GM23338 (cell line): ENCODE results near the gene NPAS3. TPM values are rescaled to one million over a fixed set of nuclear protein-coding genes. Genes with fewer than 3 reads are reported as not detected.

Source experiments
- ATAC-seq: fragments of 200-7000 bp; cut with Tn5 transposase; 3 replicates; pipeline ENCODE4 v1.9.1; 2020
- DNase-seq: peaks from one replicate; pipeline ENCODE4 v3.0.0-alpha.2; 2015; ENCODE audit warnings: low spot score
- H2AFZ ChIP-seq: fragments of 200-600 bp; sonication (generic); 2 replicates; pipeline ENCODE4 v1.8.0; 2016; ENCODE audit warnings: antibody characterized with exemption, mild to moderate bottlenecking, moderate library complexity
- H3F3A ChIP-seq: fragments of 200-600 bp; sonication (generic); replicated peaks from 2 replicates; pipeline ENCODE4 v1.8.0; 2017; ENCODE audit warnings: antibody characterized with exemption, mixed run types, low read depth
- H3K27ac ChIP-seq: fragments of 200-600 bp; sonication (generic); 2 replicates; pipeline ENCODE4 v1.6.1; 2016; ENCODE audit warnings: low read depth
- H3K27me3 ChIP-seq: fragments of 200-600 bp; sonication (generic); 2 replicates; pipeline ENCODE4 v1.8.0; 2016; ENCODE audit warnings: mild to moderate bottlenecking, mixed run types, moderate library complexity; ENCODE audit not compliant: insufficient read depth
- H3K36me3 ChIP-seq: fragments of 200-600 bp; sonication (generic); 2 replicates; pipeline ENCODE4 v1.8.0; 2016; ENCODE audit warnings: mild to moderate bottlenecking; ENCODE audit not compliant: insufficient read depth
- H3K4me1 ChIP-seq: fragments of 200-600 bp; sonication (generic); 2 replicates; pipeline ENCODE4 v1.8.0; 2016; ENCODE audit warnings: mild to moderate bottlenecking, moderate library complexity; ENCODE audit not compliant: insufficient read depth
- H3K4me2 ChIP-seq: fragments of 200-600 bp; sonication (generic); 2 replicates; pipeline ENCODE4 v1.7.1; 2017; ENCODE audit warnings: mixed run types
- H3K4me3 ChIP-seq: fragments of 200-600 bp; sonication (generic); 2 replicates; pipeline ENCODE4 v1.6.1; 2016; ENCODE audit warnings: mixed run types
- H3K79me2 ChIP-seq: fragments of 200-600 bp; sonication (generic); replicated peaks from 2 replicates; pipeline ENCODE4 v1.8.0; 2017; ENCODE audit warnings: mild to moderate bottlenecking; ENCODE audit not compliant: insufficient read depth
- H3K9me2 ChIP-seq: fragments of 200-600 bp; sonication (generic); 2 replicates; pipeline ENCODE4 v1.8.0; 2017; ENCODE audit not compliant: insufficient read depth
- H4K20me1 ChIP-seq: fragments of 200-600 bp; sonication (generic); replicated peaks from 2 replicates; pipeline ENCODE4 v1.8.0; 2017; ENCODE audit warnings: mild to moderate bottlenecking; ENCODE audit not compliant: insufficient read depth
- H3K27ac Mint-ChIP-seq: 2 replicates; pipeline ENCODE4 v1.8.0; 2020; ENCODE audit warnings: inconsistent platforms, mild to moderate bottlenecking, moderate library complexity, mixed read lengths
- H3K27me3 Mint-ChIP-seq: 3 replicates; pipeline ENCODE4 v1.8.0; 2022; ENCODE audit warnings: low read depth, mild to moderate bottlenecking, moderate library complexity, mixed read lengths, inconsistent platforms; ENCODE audit not compliant: insufficient read depth, poor library complexity
- H3K36me3 Mint-ChIP-seq: 3 replicates; pipeline ENCODE4 v1.8.0; 2021; ENCODE audit warnings: low read depth, mild to moderate bottlenecking, inconsistent platforms, moderate library complexity, mixed read lengths
- H3K4me1 Mint-ChIP-seq: 3 replicates; pipeline ENCODE4 v1.8.0; 2020; ENCODE audit warnings: mild to moderate bottlenecking, inconsistent platforms, mixed read lengths
- H3K4me3 Mint-ChIP-seq: 3 replicates; pipeline ENCODE4 v1.8.0; 2021; ENCODE audit warnings: moderate library complexity, mild to moderate bottlenecking, inconsistent platforms, mixed read lengths
- H3K9me3 Mint-ChIP-seq: 3 replicates; pipeline ENCODE4 v1.8.0; 2020; ENCODE audit warnings: moderate library complexity, mild to moderate bottlenecking, inconsistent platforms, mixed read lengths
- CREB1 ChIP-seq: fragments of 250-450 bp; sonication (Bioruptor Pico); IDR thresholded peaks from 2 replicates; pipeline ENCODE4 v1.5.0; 2020; ENCODE audit warnings: low read depth, mild to moderate bottlenecking, moderate library complexity
- CTCF ChIP-seq, 2 experiments: fragments of 200-600 bp in 1 of 2; sonication (generic) in 1 of 2; conservative IDR thresholded peaks; 2 replicates each; pipeline versions ENCODE4 v1.5.1 to v1.6.1; 2016 to 2017; ENCODE audit warnings: antibody characterized with exemption in 2 of 2, low read depth in 2 of 2, mild to moderate bottlenecking in 2 of 2, moderate library complexity in 1 of 2
- JUNB ChIP-seq: IDR thresholded peaks from one replicate; pipeline ENCODE4 v1.6.1; 2016; ENCODE audit warnings: antibody characterized with exemption; ENCODE audit not compliant: unreplicated experiment
- NANOG ChIP-seq: IDR thresholded peaks from 2 replicates; pipeline ENCODE4 v1.6.1; 2016; ENCODE audit warnings: antibody characterized with exemption, borderline replicate concordance
- POLR2AphosphoS5 ChIP-seq: IDR thresholded peaks from 2 replicates; pipeline ENCODE4 v1.6.1; 2016; ENCODE audit warnings: antibody characterized with exemption, low read depth
- REST ChIP-seq: IDR thresholded peaks from one replicate; pipeline ENCODE4 v1.6.1; 2018; ENCODE audit warnings: antibody characterized with exemption; ENCODE audit not compliant: unreplicated experiment
- STAT1 ChIP-seq: IDR thresholded peaks from one replicate; pipeline ENCODE4 v1.6.1; 2016; ENCODE audit warnings: antibody characterized with exemption; ENCODE audit not compliant: unreplicated experiment
- ZNF331 ChIP-seq: fragments of 250-450 bp; sonication (Bioruptor Pico); IDR thresholded peaks from 2 replicates; pipeline ENCODE4 v1.5.0; 2020; ENCODE audit warnings: low read depth, mild to moderate bottlenecking, moderate library complexity
- ZNF462 ChIP-seq: fragments of 250-450 bp; sonication (Bioruptor Pico); IDR thresholded peaks from 2 replicates; pipeline ENCODE4 v1.5.0; 2020; ENCODE audit warnings: mild to moderate bottlenecking, moderate library complexity
- polyA plus RNA-seq: library from polyadenylated mRNA; unstranded; fragments of >200 nt; fragmentation: Nextera tagmentation; extraction: Ambion mirVana; gene quantifications from 2 replicates; pipeline ENCODE4 v1.2.1, GENCODE V29; 2016
- total RNA-seq: library from RNA; depleted of rRNA; stranded (reverse); fragments of >200 nt; shearing (Covaris generic); gene quantifications from 2 replicates; pipeline ENCODE4 v1.2.3, GENCODE V29; 2014

The NPAS3 gene
- total and polyA plus RNA-seq, 2 experiments from 2014 or later = 0.17 to 0.19 TPM

GRCh38 chr14:33257796-33258195 is 319.1 kb downstream of the NPAS3 start (continued):
- TF ChIP-seq POLR2AphosphoS5 (no peak), NANOG (no peak)

GRCh38 chr14:33259764-33260163 is 321.1 kb downstream of the NPAS3 start:
- H3K4me2 ChIP-seq = no peak overlapping the region
- no peaks in the 10 kb centered on the region for H3K79me2 ChIP-seq
- H3K4me3 ChIP-seq = no peak overlapping the region
- no peaks in the 10 kb centered on the region for H4K20me1 ChIP-seq
- no peaks in the 10 kb centered on the region for H3K27me3 ChIP-seq
- Mint-ChIP-seq H3K9me3 (no peaks in the 10 kb centered on the region; the same call in 2 of the 3 replicates), H3K4me1 (no peaks in the 10 kb centered on the region), H3K36me3 (no peaks in the 10 kb centered on the region), H3K4me3 (no peak overlapping the region), H3K27ac (no peak overlapping the region), H3K27me3 (peaks cover 4% of the 10 kb centered on the region)
- H3K27ac ChIP-seq = no peak overlapping the region
- no peaks in the 10 kb centered on the region for H3F3A ChIP-seq
- ATAC-seq (no peak), DNase-seq (no peak)
- no peaks in the 10 kb centered on the region for H3K9me2 ChIP-seq
- no peak overlapping the region for H2AFZ ChIP-seq
- no peaks in the 10 kb centered on the region for H3K36me3 ChIP-seq
- TF ChIP-seq NANOG = no peak
- TF ChIP-seq CREB1 = no peak
- TF ChIP-seq JUNB = no peak
- TF ChIP-seq STAT1 = no peak
- H3K4me1 ChIP-seq = no peaks in the 10 kb centered on the region

- Histone ChIP-seq H3K27ac (no peak overlapping the region), H3K9me2 (peaks cover under 1% of the 10 kb centered on the region; the same call in 1 of the 2 replicates), H3K79me2 (no peaks in the 10 kb centered on the region), H3K36me3 (no peaks in the 10 kb centered on the region), H3K4me3 (no peak overlapping the region), H3K27me3 (no peaks in the 10 kb centered on the region), H4K20me1 (no peaks in the 10 kb centered on the region), H3K4me2 (no peak overlapping the region), H3F3A (no peaks in the 10 kb centered on the region), H2AFZ (no peak overlapping the region), H3K4me1 (no peaks in the 10 kb centered on the region)
- DNase-seq (no peak), ATAC-seq (no peak)
- no peaks in the 10 kb centered on the region for H3K9me3 Mint-ChIP-seq
- H3K4me3 Mint-ChIP-seq = no peak overlapping the region
- H3K4me1 Mint-ChIP-seq = peaks cover 4% of the 10 kb centered on the region
- H3K27ac Mint-ChIP-seq = 0 out of 2 replicates have a peak overlapping the region, but pooled peaks have one; percentile 58
- H3K36me3 Mint-ChIP-seq = no peaks in the 10 kb centered on the region
- H3K27me3 Mint-ChIP-seq = peaks cover 2% of the 10 kb centered on the region
- no peak for TF ChIP-seq CREB1
- no peak for TF ChIP-seq STAT1
- no peak for TF ChIP-seq ZNF331
- TF ChIP-seq CTCF (conservative IDR thresholded peaks at IDR 0.05; ENCODE audit: low read depth in 2 of 2) = no peak
- no peak for TF ChIP-seq NANOG
- no peak for TF ChIP-seq ZNF462 (CRISPR knock-in tag)
- no peak for TF ChIP-seq JUNB
- TF ChIP-seq REST = no peak
These were observed 332.5 kb downstream of the NPAS3 start for GRCh38 chr14:33271216-33271615.
